Parathyroid adenoma (tissue), 2 donors: ENCODE data around the gene ETV7.

ENCODE experiments used
- H2AFZ ChIP-seq: fragments of 300-600 bp; sonication (generic); one replicate; pipeline ENCODE4 v1.7.0; 2017; ENCODE audit warnings: antibody characterized with exemption, mild to moderate bottlenecking
- H3K27ac ChIP-seq: fragments of 300-600 bp; sonication (generic); one replicate; pipeline ENCODE4 v1.7.0; 2017
- H3K27me3 ChIP-seq: fragments of 300-600 bp; sonication (generic); one replicate; pipeline ENCODE4 v1.7.0; 2017; ENCODE audit warnings: low read length; ENCODE audit not compliant: control insufficient read depth, insufficient read depth
- H3K36me3 ChIP-seq: fragments of 300-600 bp; sonication (generic); one replicate; pipeline ENCODE4 v1.7.0; 2017; ENCODE audit warnings: low read length; ENCODE audit not compliant: control insufficient read depth, insufficient read depth
- H3K4me1 ChIP-seq: fragments of 300-600 bp; sonication (generic); one replicate; pipeline ENCODE4 v1.7.0; 2017; ENCODE audit warnings: control low read depth
- H3K4me2 ChIP-seq: fragments of 300-600 bp; sonication (generic); one replicate; pipeline ENCODE4 v1.7.0; 2017; ENCODE audit warnings: low read length
- H3K4me3 ChIP-seq: fragments of 300-600 bp; sonication (generic); one replicate; pipeline ENCODE4 v1.7.0; 2017; ENCODE audit warnings: low read depth, low read length
- H3K79me2 ChIP-seq: fragments of 300-600 bp; sonication (generic); one replicate; pipeline ENCODE4 v1.7.0; 2017; ENCODE audit warnings: control low read depth
- H3K9ac ChIP-seq: fragments of 300-600 bp; sonication (generic); one replicate; pipeline ENCODE4 v1.7.0; 2017; ENCODE audit warnings: mild to moderate bottlenecking
- H3K9me3 ChIP-seq: fragments of 300-600 bp; sonication (generic); one replicate; pipeline ENCODE4 v1.7.0; 2017; ENCODE audit warnings: low read length; ENCODE audit not compliant: control insufficient read depth
- CTCF ChIP-seq: fragments of 300-600 bp; sonication (generic); IDR thresholded peaks from one replicate; pipeline ENCODE4 v1.7.0; 2017; ENCODE audit warnings: antibody characterized with exemption, mild to moderate bottlenecking
- donor health status: primary hyperparathyroidism.

ETV7 gene

GRCh38 chr6:36346486-36347273, 40.8 kb downstream of the ETV7 start:
- no peaks in the 10 kb centered on the region for H3K27me3 ChIP-seq
- H3K4me2 ChIP-seq: no peak overlapping the region
- H2AFZ ChIP-seq: no peak overlapping the region
- H3K9ac ChIP-seq: no peak overlapping the region
- TF ChIP-seq CTCF: no peak
- H3K9me3 ChIP-seq: no peaks in the 10 kb centered on the region
- H3K4me3 ChIP-seq: no peak overlapping the region
- H3K27ac ChIP-seq: no peak overlapping the region
- H3K36me3 ChIP-seq: no peaks in the 10 kb centered on the region
- no peaks in the 10 kb centered on the region for H3K79me2 ChIP-seq
- no peaks in the 10 kb centered on the region for H3K4me1 ChIP-seq

- no peak overlapping the region for H3K27ac ChIP-seq
- no peak for TF ChIP-seq CTCF
- no peak overlapping the region for H3K4me3 ChIP-seq
- no peak overlapping the region for H2AFZ ChIP-seq
- no peaks in the 10 kb centered on the region for H3K36me3 ChIP-seq
- H3K27me3 ChIP-seq: no peaks in the 10 kb centered on the region
- H3K4me1 ChIP-seq: no peaks in the 10 kb centered on the region
- no peaks in the 10 kb centered on the region for H3K79me2 ChIP-seq
- no peaks in the 10 kb centered on the region for H3K9me3 ChIP-seq
- no peak overlapping the region for H3K4me2 ChIP-seq
- H3K9ac ChIP-seq: no peak overlapping the region
These were observed 41.6 kb downstream of the ETV7 start for GRCh38 chr6:36345681-36346466.

- Histone ChIP-seq H3K9ac (no peak overlapping the region), H2AFZ (no peak overlapping the region), H3K79me2 (no peaks in the 10 kb centered on the region), H3K4me1 (peaks cover 3% of the 10 kb centered on the region), H3K9me3 (no peaks in the 10 kb centered on the region), H3K36me3 (no peaks in the 10 kb centered on the region), H3K4me3 (no peak overlapping the region), H3K27ac (no peak overlapping the region), H3K4me2 (no peak overlapping the region), H3K27me3 (no peaks in the 10 kb centered on the region)
- no peak for TF ChIP-seq CTCF
These were observed 44.3 kb downstream of the ETV7 start for GRCh38 chr6:36343109-36343680.

GRCh38 chr6:36340618-36341454, 46.6 kb downstream of the ETV7 start:
- H3K4me1 ChIP-seq: peaks cover 3% of the 10 kb centered on the region
- H3K9ac ChIP-seq: no peak overlapping the region
- H2AFZ ChIP-seq: peak overlapping the region; percentile 88
- no peak overlapping the region for H3K27ac ChIP-seq
- H3K4me3 ChIP-seq: no peak overlapping the region
- peak overlapping the region; percentile 49 for H3K4me2 ChIP-seq
- no peaks in the 10 kb centered on the region for H3K27me3 ChIP-seq
- no peaks in the 10 kb centered on the region for H3K36me3 ChIP-seq
- H3K9me3 ChIP-seq: no peaks in the 10 kb centered on the region
- peak; percentile 97 for TF ChIP-seq CTCF
- H3K79me2 ChIP-seq: no peaks in the 10 kb centered on the region
